GM21825 (cell line): ENCODE measurements around the gene EPB41L5.
"Not testable (repeated sequence)": the region's sequence is repeated elsewhere in the genome, so short reads cannot be mapped to it uniquely, and the experiment has no call there.

Source experiments
- ATAC-seq: cut with Tn5 transposase; IDR thresholded peaks from one replicate; pipeline ENCODE4 v1.9.1; 2021; ENCODE audit warnings: mild to moderate bottlenecking, moderate library complexity; ENCODE audit not compliant: unreplicated experiment

The EPB41L5 gene

DNA sequence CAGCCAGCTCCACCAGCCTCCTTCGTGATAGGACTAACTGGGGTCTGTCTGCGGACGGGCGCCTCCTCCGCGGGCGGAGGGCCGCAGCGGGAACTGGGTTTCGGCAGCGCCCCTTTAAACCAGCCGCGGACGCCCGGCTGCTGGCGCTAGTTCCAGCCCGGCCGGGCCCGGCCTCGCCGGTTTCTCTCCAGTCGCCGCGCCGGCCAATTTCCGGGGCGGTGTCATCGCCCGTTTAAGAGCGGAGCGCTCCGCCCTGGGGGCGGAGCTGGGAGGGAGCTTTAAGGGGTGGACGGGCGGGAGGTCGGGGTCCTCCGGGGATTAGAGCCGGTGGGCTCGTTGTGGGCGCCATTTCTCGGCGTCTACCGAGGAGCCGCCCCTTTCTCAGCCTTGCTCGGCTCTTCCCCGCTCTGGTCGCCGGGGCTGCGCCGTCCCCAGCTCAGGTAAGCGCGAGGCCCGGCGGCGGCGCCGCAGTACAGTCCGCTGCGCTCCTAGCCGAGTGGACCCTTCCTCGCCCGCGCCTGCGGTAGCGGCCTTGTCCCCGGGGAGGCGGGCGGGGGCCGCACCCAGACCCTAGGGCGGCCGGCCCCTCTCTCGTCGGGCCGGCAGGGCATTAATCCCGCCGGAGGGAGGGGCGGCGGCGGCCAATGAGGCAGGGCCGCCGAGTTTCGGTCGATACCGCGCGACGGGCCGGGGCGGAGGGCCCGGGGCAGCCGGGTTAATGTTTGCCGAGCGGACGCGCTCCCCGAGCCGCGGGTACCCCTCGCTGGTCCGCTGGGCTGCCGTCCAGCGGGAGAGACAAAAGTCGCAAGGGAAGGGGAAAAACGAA lies at the start of gene EPB41L5:
Gene EPB41L5, plus strand, starts transcription at position 307 of the 826 bp plus-strand sequence. CDS start 6,008 bp downstream, outside the sequence.
- ATAC-seq = peak; percentile 90

DNA sequence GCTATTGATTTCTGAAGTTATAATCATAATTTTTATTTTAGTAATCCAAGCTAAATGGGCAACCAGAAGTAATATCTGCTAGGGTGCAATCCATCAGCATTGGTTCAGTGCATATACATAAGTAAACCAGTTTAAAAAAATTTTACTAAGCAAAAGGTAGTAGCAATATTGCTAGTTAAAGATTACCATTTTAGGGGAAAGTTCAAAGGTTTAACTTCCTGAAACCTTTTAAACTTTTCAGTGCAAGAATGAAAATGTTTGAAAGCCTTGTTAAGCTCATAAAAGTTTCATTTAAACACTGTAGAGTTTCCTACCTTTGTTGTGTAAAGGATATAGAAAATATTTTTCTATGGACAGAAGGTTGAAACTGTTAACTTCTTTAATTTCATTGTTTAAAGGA lies 31.0 kb upstream of the EPB41L5 start:
- ATAC-seq = no peak

DNA sequence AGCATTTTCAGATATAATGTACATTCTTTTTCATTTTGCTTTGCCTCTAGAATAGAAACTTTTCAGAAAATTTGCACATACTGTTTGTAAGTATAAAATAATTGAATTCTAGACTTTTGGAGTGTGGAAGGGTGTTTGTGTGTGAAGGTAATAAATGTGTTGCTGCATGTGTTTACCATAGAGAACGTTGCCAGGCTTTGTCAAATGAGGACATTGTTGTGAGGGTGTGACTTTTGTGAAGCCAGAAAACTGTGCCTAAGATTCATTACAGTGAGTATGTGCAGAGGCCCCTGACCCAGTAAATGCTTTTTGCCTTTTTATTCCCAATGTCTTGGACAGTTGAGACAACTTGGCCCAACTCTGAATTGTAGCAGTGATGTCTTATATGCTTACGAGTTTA lies 30.4 kb upstream of the EPB41L5 start:
- ATAC-seq = no peak

DNA sequence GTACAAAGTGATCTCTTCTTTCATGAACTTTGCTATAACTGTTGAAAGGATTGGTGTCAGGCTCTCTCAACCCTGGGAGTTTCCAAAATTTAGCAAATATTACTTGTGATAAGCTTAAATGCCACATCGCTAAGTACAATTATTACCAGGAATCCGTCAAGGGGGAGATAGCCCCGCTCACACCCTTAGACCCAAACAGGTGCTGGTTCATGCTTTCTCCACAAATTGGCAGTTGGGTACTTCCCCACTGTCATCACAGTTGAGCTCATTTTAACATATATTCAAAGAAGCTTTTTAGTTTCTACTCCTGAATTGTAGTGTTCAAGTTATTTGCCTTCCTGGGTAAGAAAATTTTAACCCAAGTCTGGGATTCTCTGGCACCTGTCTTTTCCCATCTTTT lies 29.8 kb upstream of the EPB41L5 start:
- no peak for ATAC-seq

DNA sequence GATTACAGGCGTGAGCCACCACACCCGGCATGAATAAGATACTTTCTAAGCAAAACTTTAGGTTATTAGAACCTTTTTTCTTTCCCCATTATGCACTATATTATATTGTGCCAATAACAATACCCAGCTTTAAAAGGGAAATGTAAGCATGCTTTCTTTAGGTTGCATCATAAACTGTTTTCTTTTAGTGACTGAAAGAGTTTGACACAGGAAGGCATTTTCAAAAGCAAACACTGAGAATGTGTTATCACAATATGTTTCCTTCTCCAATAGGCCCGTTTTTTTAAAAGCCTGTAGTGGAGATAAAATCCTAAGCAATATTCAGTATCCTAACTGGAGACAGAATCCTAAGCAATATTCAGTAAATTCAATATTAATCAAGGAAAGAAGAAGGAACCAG lies 16.7 kb upstream of the EPB41L5 start:
- ATAC-seq = no peak

DNA sequence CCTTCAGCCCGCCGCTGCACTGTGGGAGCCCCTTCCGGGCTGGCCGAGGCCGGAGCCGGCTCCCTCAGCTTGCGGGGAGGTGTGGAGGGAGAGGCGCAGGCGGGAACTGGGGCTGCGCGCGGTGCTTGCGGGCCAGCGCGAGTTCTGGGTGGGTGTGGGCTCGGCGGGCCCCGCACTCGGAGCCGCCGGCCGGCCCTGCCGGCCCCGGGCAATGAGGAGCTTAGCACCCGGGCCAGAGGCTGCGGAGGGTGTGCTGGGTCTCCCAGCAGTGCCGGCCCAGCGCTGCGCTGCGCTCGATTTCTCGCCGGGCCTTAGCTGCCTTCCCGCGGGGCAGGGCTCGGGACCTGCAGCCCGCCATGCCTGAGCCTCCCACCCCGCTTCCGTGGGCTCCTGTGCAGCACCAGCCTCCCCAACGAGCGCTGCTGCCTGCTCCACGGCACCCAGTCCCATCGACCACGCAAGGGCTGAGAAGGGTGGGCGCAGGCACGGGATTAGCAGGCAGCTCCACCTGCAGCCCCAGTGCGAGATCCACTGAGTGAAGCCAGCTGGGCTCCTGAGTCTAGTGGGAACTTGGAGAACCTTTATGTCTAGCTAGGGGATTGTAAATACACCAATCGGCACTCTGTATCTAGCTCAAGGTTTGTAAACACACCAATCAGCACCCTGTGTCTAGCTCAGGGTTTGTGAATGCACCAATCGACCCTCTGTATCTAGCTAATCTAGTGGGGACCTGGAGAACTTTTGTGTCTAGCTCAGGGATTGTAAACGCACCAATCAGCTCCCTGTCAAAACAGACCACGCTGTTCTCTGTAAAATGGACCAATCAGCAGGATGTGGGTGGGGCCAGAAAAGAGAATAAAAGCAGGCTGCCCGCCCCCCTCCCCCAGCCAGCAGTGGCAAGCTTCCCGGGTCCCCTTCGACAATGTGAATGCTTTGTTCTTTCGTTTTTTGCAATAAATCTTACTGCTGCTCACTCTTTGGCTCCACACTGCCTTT lies 15.7 kb upstream of the EPB41L5 start:
- ATAC-seq = not testable (repeated sequence)

DNA sequence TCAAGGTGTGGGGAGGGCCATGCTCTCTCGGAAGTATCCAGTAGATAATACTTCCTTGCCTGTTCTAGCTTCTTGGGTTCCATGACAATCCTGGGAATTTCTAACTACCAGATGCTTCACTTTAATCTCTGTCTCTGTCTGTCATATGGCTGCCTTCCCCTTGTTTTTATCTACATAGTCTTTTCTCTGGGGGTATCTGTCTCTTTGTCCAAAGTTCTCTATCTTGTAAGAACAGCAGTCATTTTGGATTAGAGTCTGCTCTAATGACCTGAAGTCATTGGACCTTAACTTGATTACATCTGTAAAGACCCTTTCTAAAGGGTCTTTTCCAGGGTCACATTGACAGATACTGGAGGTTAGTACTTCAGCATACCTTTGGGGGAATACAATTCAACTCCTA lies 11.4 kb upstream of the EPB41L5 start:
- no peak for ATAC-seq

DNA sequence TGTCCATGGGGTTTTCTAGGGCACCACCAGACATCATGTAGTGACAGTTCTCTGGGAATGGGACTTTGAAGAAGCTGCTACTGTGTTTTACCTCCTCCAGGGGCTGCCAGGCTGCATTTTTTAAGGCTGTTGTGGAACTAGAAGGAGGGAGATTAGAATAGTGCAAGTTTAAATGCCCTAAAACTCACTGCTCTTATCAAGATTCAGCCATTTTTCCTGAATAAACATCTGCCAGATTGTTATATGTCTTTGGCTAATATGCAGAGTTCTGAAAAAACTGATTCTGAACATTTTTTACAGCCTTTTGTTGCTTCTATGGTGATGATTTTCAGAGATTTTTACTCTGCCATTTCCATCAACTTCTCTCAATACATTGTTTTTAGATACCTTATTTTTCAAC lies 8.6 kb upstream of the EPB41L5 start:
- no peak for ATAC-seq

DNA sequence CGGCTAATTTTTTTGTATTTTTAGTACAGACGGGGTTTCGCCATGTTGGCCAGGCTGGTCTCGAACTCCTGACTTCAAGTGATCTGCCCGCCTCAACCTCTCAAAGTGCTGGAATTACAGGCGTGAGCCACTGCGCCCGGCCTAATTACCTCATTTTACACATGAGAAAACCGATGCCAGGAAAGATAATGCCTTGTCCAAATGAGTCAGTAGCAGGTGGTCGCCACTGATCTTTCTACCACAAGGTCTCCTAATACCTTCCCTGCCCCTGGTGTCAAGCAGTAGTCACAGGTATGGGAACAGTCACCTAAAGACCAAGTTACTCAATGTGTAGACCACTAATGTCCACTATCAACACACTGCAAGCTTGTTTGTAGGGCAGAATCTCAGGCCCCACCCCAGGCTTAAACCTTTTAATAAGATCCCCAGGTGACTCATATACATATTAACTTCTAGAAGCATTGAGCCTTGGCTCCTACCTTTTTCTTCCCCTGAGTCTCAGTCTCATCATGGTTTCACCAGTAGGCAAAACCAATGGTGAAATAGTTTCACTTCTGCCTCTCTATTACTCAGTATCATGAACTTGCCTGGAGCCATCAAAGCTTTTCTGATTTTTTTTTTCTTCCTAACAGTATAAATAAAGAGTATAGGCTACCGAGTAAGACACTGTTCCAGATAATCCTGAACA lies 6.9 kb upstream of the EPB41L5 start:
- peak; percentile 92 for ATAC-seq

DNA sequence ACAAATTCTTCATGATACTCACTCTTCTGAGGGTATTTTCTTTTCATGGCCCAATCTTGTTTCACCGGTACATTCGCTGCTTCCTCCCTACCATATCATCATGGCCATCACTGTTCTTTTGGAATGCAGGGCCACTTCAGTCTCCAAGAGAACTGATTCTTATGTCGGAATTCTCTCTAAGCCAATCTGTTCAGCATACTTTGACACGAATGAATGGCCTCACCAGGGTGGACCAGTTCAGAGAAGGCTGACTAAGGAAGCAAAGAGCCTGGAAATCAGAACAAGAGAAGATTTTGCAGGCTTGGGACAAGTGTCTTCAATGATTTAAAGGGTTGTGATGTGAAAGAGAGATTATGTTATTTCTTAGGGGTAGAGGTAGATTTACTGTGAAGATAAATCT lies 5.0 kb upstream of the EPB41L5 start:
- ATAC-seq = no peak

DNA sequence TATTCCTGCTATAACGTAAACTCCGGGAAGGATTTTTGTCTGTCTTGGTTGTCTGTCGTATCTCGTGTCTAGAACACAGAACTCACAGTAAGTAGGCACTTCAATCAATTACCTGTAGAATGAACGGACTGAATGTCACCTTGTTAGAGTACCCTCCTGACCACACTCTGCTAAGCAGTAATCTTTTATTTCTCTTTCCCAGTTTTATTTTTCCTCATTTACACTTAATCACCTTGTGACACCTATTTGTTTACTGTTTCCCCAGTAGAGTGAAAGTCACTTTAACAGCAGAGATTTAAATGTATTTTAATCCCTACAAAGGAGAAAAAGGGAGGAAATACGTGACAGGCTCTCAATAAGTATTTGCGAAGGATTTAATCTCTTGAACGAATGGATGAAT lies 514 bp upstream of the EPB41L5 start:
- ATAC-seq = no peak

DNA sequence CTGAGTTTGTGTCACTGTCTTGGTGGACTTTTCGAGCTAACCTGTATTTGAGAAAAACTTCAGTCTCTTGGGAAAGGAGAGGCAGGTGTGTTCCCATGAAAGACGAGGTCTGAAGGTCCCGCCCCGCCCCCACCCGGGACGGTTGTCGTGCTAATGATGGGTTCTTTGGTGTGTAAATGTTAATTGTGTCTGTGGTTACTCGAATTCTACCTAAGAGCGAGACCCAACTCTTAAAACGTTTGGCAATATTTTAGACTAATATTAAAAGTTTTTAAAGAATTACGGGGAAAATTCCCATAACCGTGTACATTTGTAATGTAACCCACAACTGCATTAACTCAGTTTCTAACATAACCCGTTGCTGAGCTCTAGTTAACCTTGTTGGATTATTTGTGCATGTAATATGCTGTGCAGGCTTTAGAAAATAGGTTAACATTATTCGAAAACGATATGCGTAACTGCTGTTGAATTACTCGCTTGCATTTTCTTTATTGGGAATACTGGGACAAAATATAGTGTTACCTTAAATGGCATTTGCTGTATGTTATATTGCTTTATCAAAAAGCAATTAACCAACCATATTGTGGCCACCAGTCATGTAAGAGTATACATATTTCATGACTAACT lies 833 bp downstream of the EPB41L5 start:
- ATAC-seq = no peak

DNA sequence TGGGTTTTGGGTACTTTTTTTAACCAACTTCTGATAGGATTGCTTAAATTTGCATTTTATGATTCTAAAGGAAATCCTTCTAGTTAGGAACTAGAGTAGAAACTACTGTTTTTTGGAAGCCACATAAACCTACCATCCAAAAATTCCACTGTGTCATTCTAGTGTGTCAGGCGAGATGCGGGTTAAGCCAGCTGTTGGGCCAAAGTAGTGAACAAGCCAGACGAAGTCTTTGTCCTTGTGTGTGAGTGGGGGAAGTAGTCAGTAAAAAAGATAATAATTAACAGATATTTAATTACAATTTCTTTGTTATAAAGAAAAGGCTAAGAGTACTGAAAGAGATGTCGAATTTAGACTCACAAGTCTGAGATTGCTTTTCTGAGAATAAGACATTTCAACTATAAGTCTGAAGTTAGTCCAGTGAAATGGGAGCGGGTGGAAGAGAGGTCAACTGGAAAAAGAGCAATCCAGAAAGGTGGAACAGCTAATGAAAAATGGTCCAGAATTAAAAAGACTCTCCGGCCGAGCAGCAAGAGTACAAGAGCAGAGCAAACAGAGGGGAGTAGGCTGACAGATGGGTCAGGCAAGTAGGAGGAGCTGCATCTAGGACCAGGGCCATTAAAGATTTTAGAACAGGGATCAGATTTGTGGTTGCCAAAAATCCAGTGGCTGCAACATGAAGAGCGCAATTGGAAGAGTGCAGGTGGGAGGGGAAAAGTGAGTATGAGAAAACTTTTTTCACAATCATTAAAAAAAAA lies 1.5 kb downstream of the EPB41L5 start:
- ATAC-seq = no peak

DNA sequence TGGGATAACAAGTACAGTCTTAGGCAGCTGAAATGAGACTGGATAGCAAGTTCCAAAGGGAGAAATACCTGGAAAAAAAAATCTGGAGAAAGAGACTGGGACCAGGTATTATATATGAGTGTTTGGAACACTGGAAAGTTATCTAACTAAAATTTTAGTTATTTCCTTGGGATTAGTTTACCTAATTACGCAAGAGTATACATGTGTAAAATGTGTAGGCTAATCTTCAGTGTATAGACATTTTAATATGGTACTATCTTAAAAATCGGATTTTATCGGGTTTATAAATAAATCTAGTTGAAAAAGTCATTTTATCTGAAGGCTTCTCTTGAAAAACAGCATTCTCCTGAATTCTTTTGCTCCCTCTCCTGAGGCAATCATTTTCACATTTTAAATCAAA lies 3.9 kb downstream of the EPB41L5 start:
- no peak for ATAC-seq

DNA sequence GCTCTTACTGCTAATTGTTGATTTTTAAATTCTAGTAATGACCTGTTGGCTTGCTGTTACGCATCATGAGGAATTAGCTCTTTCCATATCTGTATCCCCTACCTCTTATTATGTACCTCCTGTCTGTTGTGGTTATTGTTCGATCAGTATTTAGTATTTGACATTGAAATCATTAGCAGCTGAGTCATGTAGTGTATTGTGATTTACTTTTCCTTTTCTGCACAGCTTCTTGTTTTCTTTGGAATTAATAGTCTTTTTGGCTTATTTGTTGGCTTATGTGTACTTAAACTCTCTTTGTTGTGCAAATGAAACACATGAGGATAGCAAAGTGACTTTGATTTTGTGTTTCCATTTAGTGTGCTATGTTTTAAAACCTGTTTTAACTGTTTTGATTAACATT lies 4.3 kb downstream of the EPB41L5 start:
- no peak for ATAC-seq

DNA sequence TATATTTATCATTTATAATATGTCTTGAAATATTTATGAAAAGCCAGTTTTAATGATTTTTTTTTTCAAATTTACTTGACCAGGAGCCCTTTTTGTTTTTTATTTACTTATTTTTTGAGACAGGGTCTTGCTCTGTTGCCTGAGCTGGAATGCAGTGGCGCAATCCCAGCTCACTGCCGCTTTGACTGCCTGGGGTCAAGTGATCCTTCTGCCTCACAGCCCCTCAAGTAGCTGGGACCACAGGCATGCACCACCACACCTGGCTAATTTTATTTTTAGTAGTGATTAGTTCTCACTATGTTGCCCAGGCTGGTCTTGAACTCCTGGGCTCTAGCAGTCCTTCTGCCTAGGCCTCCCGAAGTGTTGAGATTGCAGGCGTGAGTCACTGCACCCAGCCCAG lies 5.7 kb downstream of the EPB41L5 start:
- no peak for ATAC-seq

DNA sequence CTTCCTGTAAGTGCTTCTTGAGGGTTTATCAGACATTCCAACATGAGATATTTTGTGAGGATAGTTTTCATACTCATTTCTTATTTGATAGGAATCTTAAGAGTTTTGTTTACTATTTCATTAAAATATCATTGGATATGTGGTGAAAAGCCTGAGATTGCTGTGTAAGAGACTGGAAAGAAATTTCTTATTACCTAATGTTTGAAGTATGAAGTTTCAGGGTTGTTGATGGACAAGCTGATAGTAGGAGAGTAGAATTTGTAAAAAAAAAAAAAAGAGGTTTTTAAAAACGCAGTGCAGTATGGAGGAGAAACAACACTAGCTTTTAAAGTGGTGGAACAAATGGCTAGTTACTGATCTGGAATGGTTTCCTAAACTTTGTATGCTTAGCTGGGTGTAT lies 7.7 kb downstream of the EPB41L5 start:
- ATAC-seq = no peak

DNA sequence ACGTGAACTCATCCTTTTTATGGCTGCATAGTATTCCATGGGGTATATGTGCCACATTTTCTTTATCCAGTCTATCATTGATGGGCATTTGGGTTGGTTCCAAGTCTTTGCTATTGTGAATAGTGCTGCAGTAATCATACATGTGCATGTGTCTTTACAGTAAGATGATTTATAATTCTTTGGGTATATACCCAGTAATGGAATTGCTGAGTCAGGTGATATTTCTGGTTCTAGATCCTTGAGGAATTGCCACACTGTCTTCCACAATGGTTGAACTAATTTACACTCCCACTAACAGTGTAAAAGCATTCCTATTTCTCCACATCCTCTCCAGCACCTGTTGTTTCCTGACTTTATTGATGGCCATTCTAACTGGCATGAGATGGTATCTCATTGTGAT lies 9.6 kb downstream of the EPB41L5 start:
- ATAC-seq = not testable (repeated sequence)

DNA sequence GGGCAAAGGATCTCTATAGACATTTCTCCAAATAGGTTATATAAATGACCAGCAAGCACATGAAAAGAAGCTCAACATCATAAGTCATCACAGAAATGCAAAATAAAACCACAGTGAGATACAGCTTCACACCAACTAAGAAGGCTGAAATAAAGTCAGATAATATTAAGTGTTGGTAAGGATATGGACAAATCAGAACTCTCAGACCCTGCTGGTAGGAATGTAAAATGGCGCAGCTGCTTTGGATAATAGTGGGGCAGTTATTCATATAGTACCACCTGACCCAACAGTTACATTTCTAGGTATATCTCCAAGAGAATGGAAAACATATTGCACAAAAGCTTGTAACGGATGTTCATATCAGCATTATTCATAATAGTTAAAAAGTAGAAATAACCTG lies 14.0 kb downstream of the EPB41L5 start:
- no peak for ATAC-seq

DNA sequence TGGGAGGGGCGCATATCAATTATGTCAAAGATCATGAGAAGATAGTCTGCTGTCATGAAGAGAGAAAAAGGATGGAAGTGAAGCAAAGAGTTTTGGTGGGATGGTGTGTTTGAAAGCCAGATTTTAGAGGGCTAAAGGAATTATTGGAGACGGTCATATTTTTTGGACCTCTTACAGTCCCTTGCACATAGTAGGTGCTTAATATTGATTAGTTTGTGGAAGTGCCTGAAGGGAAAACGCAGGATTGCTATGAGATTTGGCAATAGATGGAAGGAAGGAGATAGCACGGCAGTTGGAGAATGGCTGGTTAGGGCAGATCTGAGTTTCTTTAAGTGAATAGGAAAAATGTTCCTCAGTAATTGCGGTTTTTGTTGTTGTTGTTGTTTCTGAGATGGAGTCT lies 15.9 kb downstream of the EPB41L5 start:
- ATAC-seq = no peak
